ENCODE data around the gene STX16. TPM values are rescaled to one million over a fixed set of nuclear protein-coding genes. Genes with fewer than 3 reads are reported as not detected.

Gene STX16
- total RNA-seq, 4 donors from 2014 or later, result 70.2 to 148 (median 85.9) TPM

DNA sequence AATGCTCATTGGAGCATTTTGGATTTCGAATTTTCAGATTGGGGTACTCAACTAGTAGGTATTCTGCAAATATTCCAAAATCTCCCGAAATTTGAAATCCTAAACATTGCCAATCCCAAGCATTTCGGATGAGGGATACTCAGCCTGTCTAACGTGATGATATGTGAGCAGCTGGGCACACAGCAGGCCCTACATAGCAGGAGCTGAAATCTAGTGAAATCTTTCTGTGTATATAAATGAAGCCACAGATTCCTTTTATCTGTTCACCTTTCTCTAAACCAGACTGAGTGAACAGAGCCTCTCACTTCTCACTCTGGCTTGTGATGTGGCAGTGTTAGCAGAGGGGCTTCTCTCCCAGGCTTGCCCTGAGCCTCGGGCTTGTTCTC lies 17.8 kb downstream of the STX16 start:
- H3K27me3 ChIP-seq, result no peaks in the 10 kb centered on the region
- no peak overlapping the region for H3K4me3 ChIP-seq
- no peaks in the 10 kb centered on the region for H3K4me1 ChIP-seq
- DNase-seq (ENCODE audit: low spot score in 2 of 2), result no peak
- TF ChIP-seq, protein P1, sequence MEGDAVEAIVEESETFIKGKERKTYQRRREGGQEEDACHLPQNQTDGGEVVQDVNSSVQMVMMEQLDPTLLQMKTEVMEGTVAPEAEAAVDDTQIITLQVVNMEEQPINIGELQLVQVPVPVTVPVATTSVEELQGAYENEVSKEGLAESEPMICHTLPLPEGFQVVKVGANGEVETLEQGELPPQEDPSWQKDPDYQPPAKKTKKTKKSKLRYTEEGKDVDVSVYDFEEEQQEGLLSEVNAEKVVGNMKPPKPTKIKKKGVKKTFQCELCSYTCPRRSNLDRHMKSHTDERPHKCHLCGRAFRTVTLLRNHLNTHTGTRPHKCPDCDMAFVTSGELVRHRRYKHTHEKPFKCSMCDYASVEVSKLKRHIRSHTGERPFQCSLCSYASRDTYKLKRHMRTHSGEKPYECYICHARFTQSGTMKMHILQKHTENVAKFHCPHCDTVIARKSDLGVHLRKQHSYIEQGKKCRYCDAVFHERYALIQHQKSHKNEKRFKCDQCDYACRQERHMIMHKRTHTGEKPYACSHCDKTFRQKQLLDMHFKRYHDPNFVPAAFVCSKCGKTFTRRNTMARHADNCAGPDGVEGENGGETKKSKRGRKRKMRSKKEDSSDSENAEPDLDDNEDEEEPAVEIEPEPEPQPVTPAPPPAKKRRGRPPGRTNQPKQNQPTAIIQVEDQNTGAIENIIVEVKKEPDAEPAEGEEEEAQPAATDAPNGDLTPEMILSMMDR (IDR thresholded peaks at IDR 0.05), result no peak
- TF ChIP-seq POLR2A (IDR thresholded peaks at IDR 0.05) (no peak), EP300 (IDR thresholded peaks at IDR 0.05) (no peak)
- 77 to 85% methylated on average over 5 of the region's 5 CpGs for WGBS, 2 donors
- H3K36me3 ChIP-seq, result peaks cover 0 to 66% (median 0%) of the 10 kb centered on the region in 3 donors
- no peak overlapping the region for H3K27ac ChIP-seq
- H3K9me3 ChIP-seq, result no peaks in the 10 kb centered on the region

DNA sequence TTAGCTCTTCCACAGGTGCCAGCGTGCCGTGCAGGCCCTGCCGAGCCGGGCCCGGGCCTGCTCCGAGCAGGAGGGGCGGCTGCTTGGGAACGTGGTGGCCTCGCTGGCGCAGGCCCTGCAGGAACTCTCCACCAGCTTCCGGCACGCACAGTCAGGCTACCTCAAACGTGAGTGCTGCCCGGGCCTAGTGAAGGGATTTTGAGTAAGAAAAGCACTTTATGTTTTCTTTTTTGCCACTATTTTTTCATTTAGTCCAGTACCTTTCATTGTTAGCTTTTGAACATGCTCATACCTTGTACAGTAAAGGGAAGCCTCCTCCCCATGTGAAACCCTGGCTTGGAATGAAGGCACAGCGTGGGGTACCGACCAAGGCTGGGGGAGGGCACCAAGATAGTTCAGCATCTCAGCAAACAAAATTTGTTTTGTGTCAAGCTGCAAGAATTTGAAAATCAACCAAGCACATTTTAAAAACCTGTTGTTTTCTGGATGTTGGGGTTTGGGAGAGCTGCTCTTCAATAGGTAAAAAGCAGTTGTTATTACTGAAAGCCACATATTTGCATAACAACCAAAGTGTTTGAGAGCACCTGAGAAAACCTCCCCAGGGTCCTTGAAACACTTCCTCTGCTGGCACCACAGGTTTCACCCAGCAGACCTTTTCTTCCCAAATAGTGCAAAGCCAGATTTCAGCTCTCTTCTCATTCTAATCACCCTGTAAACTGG lies 18.4 kb downstream of the STX16 start:
- 62 to 63% methylated on average over 16 of the region's 16 CpGs for WGBS, 2 donors
- H3K4me3 ChIP-seq, result no peak overlapping the region
- no peaks in the 10 kb centered on the region for H3K27me3 ChIP-seq
- peaks cover 0 to 72% (median 0%) of the 10 kb centered on the region in 3 donors for H3K36me3 ChIP-seq
- TF ChIP-seq EP300 (IDR thresholded peaks at IDR 0.05) (no peak), POLR2A (IDR thresholded peaks at IDR 0.05) (no peak)
- TF ChIP-seq, protein P1 (IDR thresholded peaks at IDR 0.05), result no peak
- H3K4me1 ChIP-seq, result no peaks in the 10 kb centered on the region
- H3K27ac ChIP-seq, result no peak overlapping the region
- H3K9me3 ChIP-seq, result no peaks in the 10 kb centered on the region
- DNase-seq (ENCODE audit: low spot score in 2 of 2), result no peak

- no peak for TF ChIP-seq EP300 (IDR thresholded peaks at IDR 0.05)
- TF ChIP-seq, protein P1 (IDR thresholded peaks at IDR 0.05), result no peak
- no peak for TF ChIP-seq POLR2A (IDR thresholded peaks at IDR 0.05)
- DNase-seq (ENCODE audit: low spot score in 2 of 2), result no peak
- H3K27ac ChIP-seq, result no peak overlapping the region
Measured at GRCh38 chr20:58670102-58670501, 19.0 kb downstream of the STX16 start.

GRCh38 chr20:58670659-58671058 lies 19.6 kb downstream of the STX16 start:
- H3K27ac ChIP-seq, result no peak overlapping the region
- no peak for DNase-seq (ENCODE audit: low spot score in 2 of 2)
- H3K9me3 ChIP-seq, result no peaks in the 10 kb centered on the region
- H3K27me3 ChIP-seq, result no peaks in the 10 kb centered on the region
- TF ChIP-seq POLR2A (IDR thresholded peaks at IDR 0.05) (no peak), EP300 (IDR thresholded peaks at IDR 0.05) (no peak)
- TF ChIP-seq, protein P1 (IDR thresholded peaks at IDR 0.05), result no peak
- H3K4me1 ChIP-seq, result no peaks in the 10 kb centered on the region
- H3K4me3 ChIP-seq, result no peak overlapping the region
- 43 to 46% methylated on average over 4 of the region's 4 CpGs for WGBS, 2 donors
- H3K36me3 ChIP-seq, result peaks cover 0 to 80% (median 0%) of the 10 kb centered on the region in 3 donors

More at GRCh38 chr20:58670102-58670501, 19.0 kb downstream of the STX16 start:
- 54 to 60% methylated on average over 1 of the region's 1 CpG for WGBS, 2 donors
- H3K4me3 ChIP-seq, result no peak overlapping the region
- H3K36me3 ChIP-seq, result peaks cover 0 to 76% (median 0%) of the 10 kb centered on the region in 3 donors
- no peaks in the 10 kb centered on the region for H3K9me3 ChIP-seq
- no peaks in the 10 kb centered on the region for H3K27me3 ChIP-seq
- H3K4me1 ChIP-seq, result no peaks in the 10 kb centered on the region

DNA sequence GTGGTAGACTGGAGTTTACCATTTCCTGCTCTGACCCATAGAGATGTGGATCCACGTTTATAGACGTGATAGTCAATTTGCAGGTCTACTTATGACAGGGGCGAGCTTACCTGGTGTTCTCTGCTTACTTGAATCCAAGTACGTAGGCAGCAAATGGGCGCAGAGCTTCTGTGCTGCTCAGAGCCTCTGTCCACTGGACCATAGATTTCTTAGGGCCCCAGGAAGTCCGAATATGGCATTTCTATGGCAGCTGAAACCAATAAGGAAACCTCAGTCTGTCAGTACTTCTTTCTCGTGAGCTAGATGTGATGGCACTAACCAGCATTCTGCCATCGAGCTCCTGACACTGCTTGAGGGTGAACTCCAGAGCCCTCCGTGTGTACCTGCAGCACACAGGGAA lies 22.0 kb downstream of the STX16 start:
- Histone ChIP-seq H3K27ac (no peak overlapping the region), H3K27me3 (no peaks in the 10 kb centered on the region), H3K4me3 (no peak overlapping the region), H3K36me3 (peaks cover 0 to 93% (median 0%) of the 10 kb centered on the region in 3 donors), H3K9me3 (no peaks in the 10 kb centered on the region), H3K4me1 (no peaks in the 10 kb centered on the region)
- TF ChIP-seq EP300 (IDR thresholded peaks at IDR 0.05) (no peak), POLR2A (IDR thresholded peaks at IDR 0.05) (no peak)
- TF ChIP-seq, protein P1 (IDR thresholded peaks at IDR 0.05), result no peak
- no peak for DNase-seq (ENCODE audit: low spot score in 2 of 2)
- 89 to 90% methylated on average over 9 of the region's 9 CpGs for WGBS, 2 donors

Measured in tibial nerve (tissue), 4 donors.